HG02981 (cell line): ENCODE measurements around the gene LAS1L.
"Not testable (repeated sequence)": the region's sequence is repeated elsewhere in the genome, so short reads cannot be mapped to it uniquely, and the experiment has no call there.

Experiments used
- ATAC-seq: cut with Tn5 transposase; IDR thresholded peaks from one replicate; pipeline ENCODE4 v1.9.1; 2021; ENCODE audit warnings: mild to moderate bottlenecking, moderate library complexity; ENCODE audit not compliant: unreplicated experiment

The LAS1L gene

DNA sequence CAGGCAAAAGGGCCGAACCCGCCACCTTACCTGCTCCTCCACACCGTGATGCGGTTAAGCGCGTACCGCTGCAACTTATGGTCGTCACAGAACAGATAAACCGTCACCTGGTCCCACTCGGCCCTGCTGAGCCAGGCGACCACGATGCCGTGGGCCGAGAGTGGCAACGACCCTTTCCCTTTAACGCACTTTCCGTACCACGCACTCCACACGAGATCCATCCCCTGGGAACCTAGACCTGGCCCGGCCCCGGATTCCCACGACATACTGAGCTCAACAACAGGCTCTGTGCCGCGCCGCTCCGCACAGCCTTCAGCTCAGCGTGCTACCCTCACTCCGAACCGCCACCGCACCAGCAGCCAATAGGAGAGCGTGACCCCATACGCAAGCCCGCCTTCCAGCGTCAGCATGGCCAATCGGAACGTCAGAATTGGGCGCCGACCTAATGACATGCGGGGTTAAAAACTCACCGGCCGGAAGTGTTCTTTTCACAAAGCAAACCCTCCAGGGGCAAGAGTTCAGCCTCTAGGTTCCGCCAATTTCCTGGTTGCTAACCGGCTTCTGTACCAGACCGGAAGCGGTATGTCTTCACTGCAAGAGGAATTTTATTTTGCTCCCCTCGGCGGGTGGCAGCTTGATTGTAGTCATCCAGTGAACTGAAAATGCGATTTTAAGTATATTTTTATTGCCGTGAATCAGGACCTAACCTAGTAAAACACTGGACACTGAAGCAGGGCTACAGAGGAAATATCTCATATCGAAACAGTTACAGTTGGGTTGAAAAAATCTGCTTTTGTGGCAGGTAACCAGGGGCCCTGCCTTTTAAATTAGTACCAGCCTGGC lies at the start of gene LAS1L:
TSS of gene LAS1L (minus strand) at position 338 of the 843 bp plus-strand sequence. CDS start at position 266, 72 bp downstream.
- ATAC-seq: peak; percentile 100

GRCh38 chrX:65582450-65583082 lies 48.0 kb upstream of the LAS1L start:
- no peak for ATAC-seq

DNA sequence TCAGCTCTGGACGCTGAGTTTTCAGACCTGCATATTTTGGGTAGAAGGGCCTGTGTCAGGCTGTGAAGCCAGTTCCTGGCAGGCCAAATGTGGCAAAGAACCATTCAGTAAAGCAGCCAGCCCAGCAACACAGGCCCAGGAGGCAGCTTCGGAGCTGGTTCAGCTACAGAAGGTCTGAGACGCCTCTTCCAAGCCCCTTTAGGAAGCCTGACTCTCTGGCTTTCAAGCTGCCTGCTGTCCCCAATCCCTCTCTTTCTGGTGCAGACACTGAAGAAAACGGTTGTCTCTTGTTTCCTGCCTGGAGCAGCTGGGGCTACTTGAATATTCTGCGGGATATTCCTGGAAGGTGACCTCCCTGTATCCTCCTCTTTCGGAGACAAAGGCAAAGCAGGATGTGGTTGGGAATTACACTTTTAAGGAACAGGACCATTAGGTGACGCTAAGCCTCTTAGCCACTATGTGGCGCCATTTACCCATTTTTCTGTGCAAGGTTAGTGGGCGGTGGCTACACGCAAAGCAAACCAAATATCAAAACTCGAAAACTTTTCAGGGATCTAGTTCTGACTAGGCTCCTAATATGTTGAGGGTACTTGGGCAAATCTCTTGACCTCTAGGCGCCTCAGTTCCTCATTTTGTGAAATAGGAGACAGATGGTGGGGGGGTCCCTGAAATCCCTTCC lies 47.2 kb upstream of the LAS1L start:
- ATAC-seq: peak; percentile 69

DNA sequence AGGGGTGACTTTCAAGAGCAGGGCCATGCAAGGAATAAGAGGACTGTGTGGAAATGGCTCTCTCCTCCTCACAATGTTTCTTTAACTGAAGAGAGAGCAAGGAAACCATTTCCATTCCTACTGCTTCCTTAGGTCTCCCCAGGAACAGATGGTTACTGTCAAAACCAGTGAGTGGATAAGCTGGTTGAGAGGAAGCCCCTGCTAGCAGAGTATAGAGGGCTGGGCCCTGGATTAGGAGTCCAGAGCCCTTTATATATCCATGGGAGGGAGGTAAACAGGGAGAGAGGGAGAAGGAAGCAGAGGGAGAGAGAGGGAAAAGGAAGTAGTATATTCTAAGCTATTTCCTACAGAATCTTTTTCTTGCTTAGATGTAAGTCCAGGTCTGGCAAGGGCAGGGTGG lies 43.8 kb upstream of the LAS1L start:
- no peak for ATAC-seq

GRCh38 chrX:65576160-65576559 lies 41.6 kb upstream of the LAS1L start:
- peak; percentile 56 for ATAC-seq

DNA sequence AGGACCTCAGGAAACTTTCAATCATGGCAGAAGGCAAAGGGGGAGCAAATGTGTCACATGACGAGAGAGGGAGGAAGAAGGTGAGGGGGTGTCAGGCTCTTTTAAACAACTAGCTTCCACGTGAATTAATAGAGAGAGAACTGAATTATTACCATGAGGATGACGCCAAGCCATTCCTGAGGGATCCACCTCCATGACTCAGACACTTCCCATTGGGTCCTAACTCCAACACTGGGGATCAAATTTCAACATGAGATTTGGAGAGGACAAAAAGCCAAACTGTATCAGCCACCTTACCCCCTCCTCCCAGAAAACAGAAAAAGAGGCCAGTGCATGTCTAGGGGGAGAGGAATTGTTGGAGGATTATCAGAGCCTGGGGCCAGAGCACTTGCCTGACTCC lies 40.4 kb upstream of the LAS1L start:
- no peak for ATAC-seq

DNA sequence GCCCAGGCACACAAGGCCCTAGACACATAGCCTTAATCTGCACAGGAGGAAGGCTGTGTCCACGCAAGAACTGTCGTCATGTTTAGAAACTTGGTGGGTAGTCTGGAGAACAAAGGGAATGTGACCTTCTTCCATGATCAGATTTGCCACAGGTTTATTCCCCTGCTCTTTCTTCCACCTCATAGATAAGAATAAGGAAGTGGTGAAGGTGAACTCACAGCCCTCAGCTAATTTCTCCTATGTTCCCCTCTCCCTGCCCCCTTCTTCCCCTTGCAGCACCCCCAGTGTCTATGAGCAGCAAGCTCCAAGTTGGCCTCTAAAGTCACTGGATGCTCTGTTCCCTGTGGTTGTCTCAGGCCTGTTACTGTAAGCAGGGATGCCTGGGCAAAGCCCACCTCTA lies 39.8 kb upstream of the LAS1L start:
- ATAC-seq: no peak

DNA sequence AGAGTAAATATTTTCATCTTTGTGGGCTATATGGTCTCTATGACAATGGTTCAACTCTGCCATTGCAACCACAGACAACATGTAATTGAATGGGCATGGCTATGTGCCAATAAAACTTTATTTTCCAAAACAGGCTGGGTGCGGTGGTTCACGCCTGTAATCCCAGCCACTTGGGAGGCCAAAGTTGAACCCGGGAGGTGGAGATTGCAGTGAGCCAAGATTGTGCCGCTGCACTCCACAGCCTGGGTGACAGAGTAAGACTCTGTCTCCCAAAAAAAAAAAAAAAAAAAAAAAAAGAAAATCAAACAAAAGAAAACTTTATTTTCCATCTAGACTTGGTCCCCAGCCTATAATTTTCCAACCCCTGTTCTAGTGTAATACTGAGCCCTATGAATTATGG lies 38.4 kb upstream of the LAS1L start:
- no peak for ATAC-seq

GRCh38 chrX:65562850-65563249 lies 28.3 kb upstream of the LAS1L start:
- ATAC-seq: not testable (repeated sequence)

- ATAC-seq: no peak
Observed at GRCh38 chrX:65551489-65552339, 17.1 kb upstream of the LAS1L start.

DNA sequence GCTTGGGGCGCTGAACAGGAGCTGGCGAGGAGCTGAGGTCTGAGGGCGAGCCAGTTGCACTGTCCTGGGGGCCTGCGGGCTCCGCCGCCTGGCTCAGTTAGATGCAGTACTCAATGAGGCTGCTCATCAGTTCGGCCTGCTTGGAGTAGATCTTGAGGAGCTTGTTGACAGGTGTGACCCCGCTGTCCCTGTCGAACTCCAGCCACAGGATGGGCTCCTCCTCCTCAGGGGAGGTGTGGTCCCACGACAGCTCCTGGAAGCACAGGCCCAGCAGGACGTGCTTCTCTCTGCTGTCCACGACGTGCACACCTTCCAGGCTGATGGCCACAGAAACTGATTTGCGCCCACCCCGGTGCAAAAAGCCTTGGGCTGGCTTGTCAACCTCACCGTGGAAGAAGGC lies 16.5 kb upstream of the LAS1L start:
- no peak for ATAC-seq

- ATAC-seq: no peak
Observed at GRCh38 chrX:65545456-65545855, 10.9 kb upstream of the LAS1L start.

- ATAC-seq: no peak
Observed at GRCh38 chrX:65537229-65537628, 2.6 kb upstream of the LAS1L start.

DNA sequence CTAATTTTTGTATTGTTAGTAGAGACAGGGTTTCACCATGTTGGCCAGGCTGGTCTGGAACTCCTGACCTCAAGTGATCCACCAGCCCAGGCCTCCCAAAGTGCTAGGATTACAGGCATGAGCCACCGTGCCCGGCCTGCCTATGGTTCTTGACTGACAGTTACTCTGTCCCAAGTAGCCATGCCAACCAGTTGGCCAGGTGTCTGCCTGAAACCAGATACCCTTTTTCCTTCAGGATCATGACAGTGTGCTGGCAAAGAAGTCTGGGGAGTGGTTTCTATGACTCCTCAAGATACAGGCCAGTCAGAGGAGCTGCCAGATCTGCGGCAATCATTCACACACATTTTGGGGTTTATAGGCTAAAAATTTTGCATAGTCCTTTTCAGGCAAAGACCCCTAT lies 1.7 kb upstream of the LAS1L start:
- ATAC-seq: no peak

GRCh38 chrX:65532016-65532415 lies 2.6 kb downstream of the LAS1L start:
- no peak for ATAC-seq

DNA sequence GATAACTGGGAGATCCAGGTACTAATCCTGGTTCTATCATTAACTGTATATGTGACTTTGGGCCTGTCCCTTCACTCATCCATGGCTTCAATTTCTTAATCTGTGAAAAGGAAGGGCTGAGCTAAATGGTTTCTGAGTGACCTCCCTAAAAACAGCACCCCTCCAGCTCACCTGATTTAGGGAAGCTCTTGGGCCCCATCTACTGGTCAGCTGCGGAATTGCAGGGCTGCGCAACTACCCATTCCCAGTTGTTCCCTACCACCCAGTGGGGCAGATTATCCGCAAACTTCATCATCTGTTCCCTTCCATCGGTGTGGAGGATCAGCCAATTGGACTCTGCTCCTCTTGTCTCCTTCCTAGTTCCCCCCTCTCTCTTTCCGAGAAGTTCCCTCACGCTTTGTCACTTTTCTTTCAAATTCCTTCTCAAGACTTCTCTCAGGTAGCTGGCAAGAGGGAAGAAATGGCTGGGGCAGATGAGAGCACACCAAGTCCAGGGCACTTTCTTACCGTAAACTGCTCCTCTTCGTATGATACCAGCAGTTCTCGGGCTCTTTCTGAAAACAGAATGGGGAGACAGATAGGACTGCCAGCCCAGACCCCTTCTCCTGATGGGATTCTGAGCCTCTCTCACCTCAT lies 5.8 kb downstream of the LAS1L start:
- ATAC-seq: no peak

GRCh38 chrX:65528293-65528692 lies 6.3 kb downstream of the LAS1L start:
- no peak for ATAC-seq

DNA sequence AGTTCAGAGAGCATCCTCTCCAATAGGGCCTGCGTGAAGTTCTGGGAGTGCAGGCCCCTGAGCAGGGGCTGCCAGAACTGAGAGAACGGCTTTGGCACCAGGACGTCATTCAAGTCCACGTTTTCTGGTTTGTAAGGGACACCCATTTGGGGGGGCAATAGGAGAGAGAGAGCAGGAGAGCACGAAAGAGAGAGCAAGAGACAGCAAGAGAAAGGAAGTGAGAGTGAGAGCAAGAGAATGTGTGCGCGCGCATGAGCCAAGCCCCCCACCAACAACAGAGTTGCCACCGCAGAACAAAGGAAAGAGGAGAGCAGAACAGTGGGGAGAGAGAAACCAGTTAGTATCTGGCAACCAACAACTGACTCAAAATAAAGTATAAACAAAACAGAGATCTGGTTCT lies 10.4 kb downstream of the LAS1L start:
- no peak for ATAC-seq

- no peak for ATAC-seq
Observed at GRCh38 chrX:65522739-65523372, 11.7 kb downstream of the LAS1L start.

DNA sequence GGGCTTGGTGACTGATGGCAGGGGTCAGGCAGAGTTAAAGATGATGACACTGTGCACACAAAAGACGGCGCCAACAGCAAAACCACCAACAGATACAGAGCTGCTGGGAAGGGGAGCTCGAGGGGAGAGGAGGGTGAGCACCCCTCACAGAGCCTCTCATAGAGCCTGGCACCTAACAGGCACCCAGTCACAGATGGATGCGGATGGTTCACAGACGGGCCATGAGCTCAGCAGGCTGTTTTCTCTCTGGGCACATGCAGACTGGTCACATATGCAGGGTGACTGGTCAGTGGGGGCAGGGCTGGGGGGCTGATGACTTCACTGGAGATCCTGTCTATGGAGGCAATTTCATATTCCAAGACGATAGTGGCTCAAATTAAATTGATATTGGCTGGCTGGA lies 15.1 kb downstream of the LAS1L start:
- ATAC-seq: not testable (repeated sequence)
